Right lobe of liver (tissue), 4 donors: Measurements from ENCODE around the gene SLC10A4.

Experiments
- POLR2A ChIP-seq: fragments of 450-650 bp; IDR thresholded peaks from one replicate; pipeline ENCODE4 v1.6.1; 2017; ENCODE audit warnings: antibody characterized with exemption, mild to moderate bottlenecking
- TF ChIP-seq, protein P1 (sequence below), 4 donors: fragments of 200-600 bp in 3 of 4; fragments of 450-650 bp in 1 of 4; IDR thresholded peaks; one replicate each; pipeline versions ENCODE4 v1.5.1 to v1.8.0; 2016 to 2022; ENCODE audit warnings: antibody characterized with exemption in 4 of 4, mild to moderate bottlenecking in 2 of 4
- donor health status: DM: no; HTN: no; CAD: no.
- donor health status: DM: no; HTN: no; CAD: no.
- donor health status: DM: no; HTN: yes; CAD: no.

DNA sequence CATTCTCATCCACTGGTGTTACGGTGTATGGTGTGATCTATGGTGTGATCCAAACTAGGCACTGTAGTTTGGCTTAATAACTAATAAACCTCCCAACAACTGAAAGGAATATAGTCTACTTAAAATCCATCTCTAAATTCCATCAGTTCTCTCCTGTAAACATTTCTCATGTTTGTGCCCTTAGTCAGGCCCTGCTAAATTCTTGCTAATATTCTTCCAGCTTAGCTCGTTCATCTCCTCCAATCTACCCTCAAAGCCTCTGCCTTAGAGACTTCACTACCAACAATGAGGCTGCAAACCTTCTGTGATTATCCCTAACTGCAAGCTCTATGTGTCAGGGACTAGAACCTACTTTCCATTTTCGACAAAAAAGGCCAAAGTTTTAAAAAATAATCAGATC lies 35.0 kb downstream of the SLC10A4 start:
- TF ChIP-seq, protein P1, sequence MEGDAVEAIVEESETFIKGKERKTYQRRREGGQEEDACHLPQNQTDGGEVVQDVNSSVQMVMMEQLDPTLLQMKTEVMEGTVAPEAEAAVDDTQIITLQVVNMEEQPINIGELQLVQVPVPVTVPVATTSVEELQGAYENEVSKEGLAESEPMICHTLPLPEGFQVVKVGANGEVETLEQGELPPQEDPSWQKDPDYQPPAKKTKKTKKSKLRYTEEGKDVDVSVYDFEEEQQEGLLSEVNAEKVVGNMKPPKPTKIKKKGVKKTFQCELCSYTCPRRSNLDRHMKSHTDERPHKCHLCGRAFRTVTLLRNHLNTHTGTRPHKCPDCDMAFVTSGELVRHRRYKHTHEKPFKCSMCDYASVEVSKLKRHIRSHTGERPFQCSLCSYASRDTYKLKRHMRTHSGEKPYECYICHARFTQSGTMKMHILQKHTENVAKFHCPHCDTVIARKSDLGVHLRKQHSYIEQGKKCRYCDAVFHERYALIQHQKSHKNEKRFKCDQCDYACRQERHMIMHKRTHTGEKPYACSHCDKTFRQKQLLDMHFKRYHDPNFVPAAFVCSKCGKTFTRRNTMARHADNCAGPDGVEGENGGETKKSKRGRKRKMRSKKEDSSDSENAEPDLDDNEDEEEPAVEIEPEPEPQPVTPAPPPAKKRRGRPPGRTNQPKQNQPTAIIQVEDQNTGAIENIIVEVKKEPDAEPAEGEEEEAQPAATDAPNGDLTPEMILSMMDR (IDR thresholded peaks at IDR 0.05): no peak
- TF ChIP-seq POLR2A: no peak
